ENCODE results near the gene TMA7B.

The TMA7B gene

DNA sequence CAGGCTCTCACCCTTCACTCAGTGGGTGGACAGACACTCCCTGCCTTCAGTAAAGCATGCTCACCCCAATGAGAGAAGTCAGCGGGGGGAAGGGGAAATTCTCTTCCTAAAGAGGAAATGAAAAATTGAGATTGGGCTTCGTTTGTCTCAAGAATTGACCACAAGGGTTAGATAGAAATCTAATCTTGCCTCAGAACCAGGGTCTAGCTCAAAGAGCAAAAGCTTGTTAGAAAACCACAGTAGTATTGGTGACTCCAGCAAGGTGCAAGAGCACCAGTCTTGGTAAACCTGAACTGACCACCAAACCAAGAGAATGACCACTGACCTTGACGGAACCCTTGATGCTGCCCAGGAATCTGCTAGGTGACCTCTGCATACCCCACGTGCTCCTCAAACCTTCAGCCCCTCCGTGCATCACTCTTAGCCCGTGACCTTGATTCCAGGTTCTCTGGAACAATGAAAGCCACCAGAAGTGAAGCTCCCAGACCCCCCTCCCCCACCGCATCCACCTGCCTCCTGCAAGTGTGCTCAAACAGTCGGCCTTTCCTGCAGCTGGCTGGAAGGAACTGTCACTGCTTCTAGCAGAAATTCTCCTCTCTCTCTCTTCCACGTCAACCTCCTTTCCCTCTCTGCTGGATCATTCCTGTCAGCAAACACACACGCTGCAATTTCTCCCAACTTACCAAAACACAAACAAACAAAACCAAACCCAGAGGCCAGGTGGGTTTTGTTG, 3.1 kb upstream of the TMA7B start:
- Histone ChIP-seq H3K36me3 (ENCODE audit: insufficient read depth) (no peaks in the 10 kb centered on the region), H4K20me1 (ENCODE audit: insufficient read depth) (no peaks in the 10 kb centered on the region), H3K4me1 (ENCODE audit: low read depth, poor library complexity, severe bottlenecking) (peaks cover 54% of the 10 kb centered on the region), H3K79me2 (ENCODE audit: insufficient read depth, low read depth) (no peaks in the 10 kb centered on the region), H3K27ac (no peak overlapping the region; the same call in 1 of the 2 replicates), H3K4me2 (peak overlapping the region; percentile 78), H2AFZ (ENCODE audit: low read depth) (no peak overlapping the region), H3K27me3 (ENCODE audit: insufficient read depth, low read depth) (peaks cover 38% of the 10 kb centered on the region), H3K4me3 (IDR thresholded peaks at IDR 0.05; ENCODE audit: insufficient read depth, low read depth, low read length) (no peak overlapping the region), H3K9ac (no peak overlapping the region)
- TF ChIP-seq, protein P1, sequence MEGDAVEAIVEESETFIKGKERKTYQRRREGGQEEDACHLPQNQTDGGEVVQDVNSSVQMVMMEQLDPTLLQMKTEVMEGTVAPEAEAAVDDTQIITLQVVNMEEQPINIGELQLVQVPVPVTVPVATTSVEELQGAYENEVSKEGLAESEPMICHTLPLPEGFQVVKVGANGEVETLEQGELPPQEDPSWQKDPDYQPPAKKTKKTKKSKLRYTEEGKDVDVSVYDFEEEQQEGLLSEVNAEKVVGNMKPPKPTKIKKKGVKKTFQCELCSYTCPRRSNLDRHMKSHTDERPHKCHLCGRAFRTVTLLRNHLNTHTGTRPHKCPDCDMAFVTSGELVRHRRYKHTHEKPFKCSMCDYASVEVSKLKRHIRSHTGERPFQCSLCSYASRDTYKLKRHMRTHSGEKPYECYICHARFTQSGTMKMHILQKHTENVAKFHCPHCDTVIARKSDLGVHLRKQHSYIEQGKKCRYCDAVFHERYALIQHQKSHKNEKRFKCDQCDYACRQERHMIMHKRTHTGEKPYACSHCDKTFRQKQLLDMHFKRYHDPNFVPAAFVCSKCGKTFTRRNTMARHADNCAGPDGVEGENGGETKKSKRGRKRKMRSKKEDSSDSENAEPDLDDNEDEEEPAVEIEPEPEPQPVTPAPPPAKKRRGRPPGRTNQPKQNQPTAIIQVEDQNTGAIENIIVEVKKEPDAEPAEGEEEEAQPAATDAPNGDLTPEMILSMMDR (conservative IDR thresholded peaks at IDR 0.05; ENCODE audit: low read depth, low read length) = no peak

DNA sequence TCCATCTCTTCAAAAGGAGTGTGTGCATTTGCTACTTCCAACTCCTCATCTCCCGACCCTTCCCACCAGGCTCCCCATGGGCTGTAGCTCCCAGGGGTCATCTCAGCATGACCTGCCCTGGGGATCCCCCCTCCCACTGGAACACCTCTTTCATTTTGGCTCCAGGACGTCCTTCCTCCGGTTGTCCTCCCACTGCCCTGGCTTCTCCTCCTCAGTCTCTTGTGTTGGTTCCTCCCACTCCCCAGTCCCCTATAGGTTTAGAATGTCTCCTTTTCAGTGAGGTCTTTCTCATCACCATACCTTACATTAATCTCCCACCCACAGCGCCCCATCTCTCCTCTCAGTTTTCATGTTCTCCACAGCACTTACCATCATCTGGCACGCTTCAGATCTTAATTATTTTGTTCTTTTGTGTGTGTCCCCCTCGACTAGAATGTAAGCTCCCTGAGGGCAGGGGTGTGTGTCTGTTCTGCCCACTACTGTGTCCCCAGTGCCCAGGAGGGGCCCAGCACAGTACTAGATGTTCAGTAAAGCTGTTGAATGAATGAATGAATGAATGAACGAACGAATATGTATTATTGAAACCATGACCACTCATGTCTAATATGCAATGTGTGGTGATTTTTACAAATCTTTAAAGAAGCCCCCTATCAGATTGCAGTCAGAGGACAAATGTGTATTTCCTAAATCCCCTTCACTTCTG, 2.0 kb upstream of the TMA7B start:
- Histone ChIP-seq H2AFZ (ENCODE audit: low read depth) (no peak overlapping the region), H3K4me2 (peak overlapping the region; percentile 78; the same call in 1 of the 2 replicates), H3K79me2 (ENCODE audit: insufficient read depth, low read depth) (no peaks in the 10 kb centered on the region), H3K27ac (no peak overlapping the region), H3K36me3 (ENCODE audit: insufficient read depth) (no peaks in the 10 kb centered on the region), H4K20me1 (ENCODE audit: insufficient read depth) (no peaks in the 10 kb centered on the region), H3K27me3 (ENCODE audit: insufficient read depth, low read depth) (peaks cover 35% of the 10 kb centered on the region), H3K4me1 (ENCODE audit: low read depth, poor library complexity, severe bottlenecking) (peaks cover 54% of the 10 kb centered on the region), H3K9ac (no peak overlapping the region), H3K4me3 (IDR thresholded peaks at IDR 0.05; ENCODE audit: insufficient read depth, low read depth, low read length) (no peak overlapping the region)
- TF ChIP-seq, protein P1 (conservative IDR thresholded peaks at IDR 0.05; ENCODE audit: low read depth, low read length) = no peak

DNA sequence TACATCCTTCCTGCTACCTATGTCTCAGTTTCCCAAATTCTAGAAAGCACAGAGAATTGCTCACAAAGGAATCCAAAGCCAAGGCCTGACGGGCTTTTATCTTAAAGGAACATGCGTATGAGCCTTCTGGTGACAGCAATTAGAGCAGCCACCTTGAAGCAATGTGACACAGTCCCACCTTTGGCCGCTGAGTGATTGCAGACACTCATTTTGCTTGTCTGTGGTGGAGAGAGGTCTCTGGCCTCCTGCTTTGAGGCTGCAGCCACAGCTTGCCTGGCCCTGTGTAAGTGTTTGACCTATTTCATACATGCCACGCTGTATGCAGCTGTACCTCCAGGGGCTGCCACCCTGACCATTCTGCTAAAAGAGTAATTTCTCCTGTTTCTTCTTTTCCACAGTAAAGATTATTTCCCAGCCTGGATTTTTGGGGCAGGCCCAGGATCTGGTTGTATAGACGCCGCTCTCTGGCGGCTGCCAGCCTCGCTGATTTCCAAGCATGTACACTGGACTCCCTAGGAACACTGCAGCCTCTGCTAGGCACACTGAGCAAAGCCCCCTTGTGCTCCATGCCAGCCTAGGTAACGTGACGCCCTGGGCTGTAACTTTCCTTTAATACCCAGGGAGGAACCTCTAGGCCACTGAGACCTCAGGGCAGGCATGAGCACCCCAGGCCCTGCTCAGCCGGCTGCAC, 1.1 kb upstream of the TMA7B start:
- no peak overlapping the region for H3K4me2 ChIP-seq
- H3K79me2 ChIP-seq (ENCODE audit: insufficient read depth, low read depth) = no peaks in the 10 kb centered on the region
- H3K4me1 ChIP-seq (ENCODE audit: low read depth, poor library complexity, severe bottlenecking) = peaks cover 54% of the 10 kb centered on the region
- H3K27ac ChIP-seq = no peak overlapping the region
- no peak overlapping the region for H3K9ac ChIP-seq
- peaks cover 25% of the 10 kb centered on the region for H3K27me3 ChIP-seq (ENCODE audit: insufficient read depth, low read depth)
- H3K36me3 ChIP-seq (ENCODE audit: insufficient read depth) = no peaks in the 10 kb centered on the region
- H2AFZ ChIP-seq (ENCODE audit: low read depth) = no peak overlapping the region
- no peaks in the 10 kb centered on the region for H4K20me1 ChIP-seq (ENCODE audit: insufficient read depth)
- H3K4me3 ChIP-seq (IDR thresholded peaks at IDR 0.05; ENCODE audit: insufficient read depth, low read depth, low read length) = no peak overlapping the region
- TF ChIP-seq, protein P1 (conservative IDR thresholded peaks at IDR 0.05; ENCODE audit: low read depth, low read length) = no peak

DNA sequence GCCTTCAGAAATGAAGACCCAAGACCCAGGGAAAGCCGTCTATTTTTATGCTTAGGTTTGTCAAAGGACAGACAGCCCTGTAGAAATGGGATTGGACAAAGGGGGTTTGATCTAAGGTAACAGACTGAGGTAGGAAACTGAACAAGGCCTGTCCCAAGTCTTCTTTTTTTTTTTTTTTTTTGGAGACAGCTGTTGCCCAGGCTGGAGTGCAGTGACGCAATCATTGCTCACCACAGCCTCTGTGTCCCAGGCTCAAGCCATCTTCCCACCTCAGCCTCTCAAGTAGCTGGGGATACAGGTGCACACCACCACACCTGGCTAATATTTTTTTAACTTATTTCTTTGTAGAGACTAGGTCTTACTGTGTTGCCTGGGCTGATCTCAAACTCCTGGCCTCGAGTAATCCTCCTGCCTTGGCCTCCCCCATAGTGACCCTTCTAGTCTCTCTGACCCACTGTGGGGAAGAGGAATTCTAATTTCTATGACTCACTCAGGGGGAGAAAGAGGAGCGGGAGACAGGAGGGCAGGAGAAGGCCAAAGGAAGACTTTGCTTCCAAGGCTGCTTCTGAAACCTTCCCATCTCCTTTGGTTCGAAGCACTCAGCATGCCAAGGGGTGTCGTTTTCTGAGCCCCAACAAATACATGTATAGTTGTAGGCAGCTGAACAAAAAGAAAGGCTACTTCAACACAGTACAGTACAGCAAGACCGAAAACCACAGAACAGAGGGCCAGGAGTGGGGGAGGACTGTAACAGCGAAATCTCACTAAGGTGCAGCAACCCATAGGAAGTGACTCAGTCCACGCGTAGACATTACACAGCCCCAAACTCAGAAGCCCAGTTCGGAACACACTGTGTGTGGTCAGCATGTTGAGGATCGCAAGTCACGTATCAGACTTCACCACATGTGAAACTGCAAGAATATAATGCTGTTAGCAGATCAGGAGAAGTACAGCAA, 872 bp downstream of the TMA7B start:
- Histone ChIP-seq H3K27ac (no peak overlapping the region), H3K4me2 (peak overlapping the region; percentile 9; the same call in 1 of the 2 replicates), H2AFZ (ENCODE audit: low read depth) (no peak overlapping the region)

More for the DNA sequence above, 872 bp downstream of the TMA7B start:
- Histone ChIP-seq H3K36me3 (ENCODE audit: insufficient read depth) (no peaks in the 10 kb centered on the region), H3K4me1 (ENCODE audit: low read depth, poor library complexity, severe bottlenecking) (peaks cover 45% of the 10 kb centered on the region), H3K4me3 (IDR thresholded peaks at IDR 0.05; ENCODE audit: insufficient read depth, low read depth, low read length) (no peak overlapping the region), H3K79me2 (ENCODE audit: insufficient read depth, low read depth) (no peaks in the 10 kb centered on the region), H3K9ac (no peak overlapping the region), H4K20me1 (ENCODE audit: insufficient read depth) (no peaks in the 10 kb centered on the region), H3K27me3 (ENCODE audit: insufficient read depth, low read depth) (peaks cover 23% of the 10 kb centered on the region)
- TF ChIP-seq, protein P1 (conservative IDR thresholded peaks at IDR 0.05; ENCODE audit: low read depth, low read length) = no peak

Data from KMS-11 (cell line).